SKM-1 (cell line): ENCODE data around the gene AMZ1.
"Not testable (repeated sequence)": the region's sequence is repeated elsewhere in the genome, so short reads cannot be mapped to it uniquely, and the experiment has no call there.

Source experiments
- DNase-seq: peaks from one replicate; lab custom pipeline; 2025; ENCODE audit not compliant: unreplicated experiment; lab: John Stamatoyannopoulos, UW

Gene AMZ1

DNA sequence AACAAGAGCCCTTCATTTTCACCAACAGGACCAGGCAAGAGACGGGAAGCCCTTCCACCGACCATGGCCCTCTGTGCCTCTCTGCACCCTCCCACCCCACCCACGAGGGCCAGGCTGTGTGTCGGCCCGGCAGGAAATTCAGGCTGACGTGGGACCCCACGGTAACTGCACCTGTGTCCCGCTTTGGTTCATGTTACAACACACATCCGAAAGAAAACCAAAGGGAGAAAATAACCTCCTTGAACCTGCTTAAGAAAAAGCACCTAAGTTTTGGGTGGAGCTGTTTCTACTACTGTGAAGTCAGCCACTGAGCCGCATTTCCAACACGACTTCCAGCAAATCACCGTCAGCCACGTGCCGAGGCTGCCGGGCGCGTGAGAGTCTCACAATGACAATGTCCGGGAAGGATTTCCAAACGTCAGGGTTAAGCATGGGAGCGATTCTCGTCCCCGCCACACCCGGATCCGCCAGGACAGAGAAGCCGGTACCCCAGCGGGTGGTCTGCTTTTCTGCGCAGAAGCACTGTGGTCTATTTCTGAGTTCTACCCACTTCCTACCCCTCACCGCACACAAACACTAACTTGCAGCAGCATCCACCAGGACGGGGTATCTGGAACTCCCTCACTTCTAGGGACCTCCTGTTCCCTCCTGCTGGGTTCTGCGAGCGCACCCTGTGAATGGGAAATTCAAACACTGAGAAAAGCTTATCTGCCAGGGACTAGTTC, 36.6 kb downstream of the AMZ1 start:
- DNase-seq: no peak

DNA sequence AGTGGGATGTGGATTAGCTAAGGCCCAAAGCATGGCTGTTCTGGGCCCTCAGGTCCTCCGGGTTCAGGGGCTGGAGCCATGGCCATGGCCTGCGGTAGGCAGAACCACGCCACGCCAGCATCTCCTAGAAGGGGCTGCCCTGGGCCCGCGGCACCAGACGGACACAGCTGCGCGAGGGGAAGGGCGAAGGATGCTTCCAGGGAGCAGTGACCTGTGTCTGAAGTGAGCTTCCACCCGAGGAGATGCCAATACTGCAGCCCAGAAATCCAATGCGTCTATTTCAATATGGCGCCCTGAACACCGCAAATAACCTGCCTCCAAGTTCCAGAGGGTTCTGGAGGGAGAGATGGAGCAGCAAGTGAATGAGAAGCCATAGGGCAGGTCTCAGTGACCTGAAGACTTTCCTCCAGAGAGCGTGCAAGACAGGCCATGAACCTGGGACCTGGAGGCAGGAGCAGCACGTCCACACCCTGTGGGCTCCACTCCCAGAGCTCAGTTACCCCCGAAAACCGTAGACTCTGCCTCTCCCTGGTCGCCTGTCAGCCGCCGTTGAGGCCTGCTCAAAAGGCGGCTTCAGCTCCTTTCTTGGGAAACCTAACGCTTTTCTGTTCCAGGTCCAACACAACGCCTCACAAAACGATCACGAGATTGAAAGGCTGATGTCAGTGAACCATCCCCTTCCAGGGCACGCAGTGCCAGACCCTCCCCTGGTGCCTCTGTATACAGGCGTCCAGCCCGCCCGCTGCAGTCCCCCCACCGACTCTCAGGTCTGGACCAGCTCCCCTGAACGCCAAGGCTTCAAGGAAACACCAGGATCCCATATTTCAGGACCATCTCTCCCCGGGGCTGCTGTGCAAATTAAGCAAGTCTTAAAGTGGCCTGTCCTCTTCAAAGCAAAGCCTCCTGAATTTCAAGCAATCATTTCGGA, 37.4 kb downstream of the AMZ1 start:
- no peak for DNase-seq

DNA sequence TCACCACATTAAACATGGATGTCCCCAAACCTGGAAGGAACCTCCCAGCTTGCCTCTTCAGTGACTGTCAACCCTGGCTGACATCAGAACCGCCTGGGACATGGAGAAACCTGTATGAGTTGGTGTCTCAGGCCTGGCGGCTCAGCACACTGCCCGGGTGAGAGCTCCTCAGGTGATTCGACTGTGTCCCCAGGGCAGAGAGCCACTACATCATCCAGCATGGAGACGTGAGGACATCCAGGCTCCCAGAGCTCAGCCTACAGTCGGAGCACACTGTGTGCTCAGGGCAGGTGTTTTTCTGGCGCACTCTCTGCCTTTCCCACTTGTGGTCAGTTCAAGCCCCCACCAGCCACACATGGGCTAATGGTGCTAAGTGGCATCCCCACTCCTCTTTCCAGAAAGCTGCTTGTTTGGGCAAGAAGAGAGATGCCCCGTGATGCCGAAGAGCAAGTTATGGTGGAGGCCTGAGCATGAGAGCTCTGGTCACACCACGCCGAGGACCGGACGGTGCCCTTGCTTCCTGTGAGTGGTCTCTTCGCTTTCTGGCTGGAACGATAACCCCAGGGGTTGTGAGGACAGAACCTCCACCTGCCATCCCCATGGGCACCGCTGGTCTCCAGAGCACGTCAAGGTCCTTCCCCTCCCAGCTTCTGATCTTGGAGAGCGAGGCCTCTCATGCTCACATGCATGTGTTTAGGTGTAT, 38.5 kb downstream of the AMZ1 start:
- DNase-seq: no peak

DNA sequence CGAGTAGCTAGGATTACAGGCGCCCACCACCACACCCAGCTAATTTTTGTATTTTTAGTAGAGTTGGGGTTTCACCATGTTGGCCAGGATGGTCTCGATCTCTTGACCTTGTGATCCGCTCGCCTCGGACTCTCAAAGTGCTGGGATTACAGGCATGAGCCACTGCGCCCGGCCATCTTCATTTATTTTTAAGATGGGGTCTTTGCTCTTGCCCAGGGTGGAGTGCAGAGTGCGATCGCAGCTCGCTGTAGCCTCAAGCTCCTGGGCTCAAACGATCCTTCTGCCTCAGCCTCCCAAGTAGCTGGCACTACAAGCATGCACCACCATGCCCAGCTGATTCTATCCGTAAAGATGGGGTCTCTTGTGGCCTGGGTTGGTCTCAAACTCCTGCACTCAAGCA, 39.2 kb downstream of the AMZ1 start:
- not testable (repeated sequence) for DNase-seq

DNA sequence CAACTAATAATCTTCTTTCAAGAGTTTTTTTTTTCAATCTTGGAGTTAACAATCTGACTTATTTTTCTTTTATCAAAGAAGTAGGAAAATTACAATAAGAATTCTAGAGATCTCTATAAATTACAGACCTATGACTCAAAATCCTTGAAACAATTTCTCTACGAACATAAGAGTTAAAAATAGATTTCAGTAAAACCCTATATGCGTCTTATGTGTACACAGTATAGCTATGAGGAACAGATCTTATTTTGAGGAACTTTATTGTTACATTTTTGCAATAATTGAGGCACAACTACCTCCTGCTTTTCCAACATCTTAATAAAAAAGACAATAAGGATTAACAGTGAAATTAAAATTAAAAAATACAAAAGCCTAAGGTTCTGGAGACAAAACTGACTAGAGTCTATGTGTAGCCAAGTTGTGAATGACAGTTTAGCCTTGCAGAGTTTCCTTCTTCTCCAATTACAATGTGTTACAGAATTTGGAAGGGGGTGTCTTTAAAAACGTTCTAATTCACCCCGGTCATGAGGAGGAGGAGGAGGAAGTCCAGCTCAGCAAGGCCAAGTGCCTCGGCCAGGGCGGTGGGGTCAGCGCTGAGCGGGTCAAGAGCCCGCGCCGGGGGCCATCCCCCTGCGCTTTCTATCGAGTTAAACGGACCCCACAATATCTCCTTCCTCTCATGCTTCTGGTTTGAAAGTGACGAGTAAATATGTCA, 40.5 kb downstream of the AMZ1 start:
- no peak for DNase-seq

DNA sequence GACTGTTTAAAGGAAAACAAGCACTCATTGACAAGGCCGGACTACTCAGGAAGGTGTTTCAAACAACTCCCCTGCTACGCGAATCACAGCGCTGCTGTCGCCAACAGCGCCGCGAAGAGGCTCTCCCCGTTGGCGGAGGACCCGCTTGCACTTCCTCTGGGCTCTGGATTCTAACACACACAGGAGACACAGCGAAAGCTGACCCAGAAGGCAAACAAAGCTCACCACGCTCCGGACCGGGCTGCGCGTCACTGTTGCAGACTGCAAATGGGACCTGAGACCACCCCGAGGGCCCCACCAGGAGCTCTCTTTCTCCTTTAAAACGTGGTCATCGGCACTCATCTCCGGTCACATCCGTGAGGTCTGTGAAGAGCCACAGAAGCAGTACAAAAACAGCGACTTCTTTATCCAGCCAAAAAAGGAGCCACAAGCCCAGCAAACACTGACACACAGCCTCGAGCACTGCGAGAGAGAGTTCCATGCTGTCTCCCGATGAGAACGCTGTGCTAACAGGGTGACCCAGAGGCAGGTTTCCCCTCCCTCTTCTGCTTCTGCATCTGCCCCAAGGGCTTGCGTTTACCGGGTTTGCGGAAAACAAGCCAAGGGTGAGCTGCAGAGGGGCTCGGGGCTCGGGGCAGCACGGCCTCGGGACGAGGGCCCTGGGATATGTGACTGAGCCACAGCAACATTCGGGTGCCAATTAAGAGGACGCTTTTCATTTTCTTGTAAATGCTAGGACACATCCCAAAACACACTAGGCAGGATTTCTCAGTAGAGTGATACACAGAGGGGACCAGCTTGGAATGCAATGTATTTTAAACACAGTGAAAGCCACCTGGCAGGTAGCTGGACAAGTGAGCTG, 41.3 kb downstream of the AMZ1 start:
- DNase-seq: no peak

DNA sequence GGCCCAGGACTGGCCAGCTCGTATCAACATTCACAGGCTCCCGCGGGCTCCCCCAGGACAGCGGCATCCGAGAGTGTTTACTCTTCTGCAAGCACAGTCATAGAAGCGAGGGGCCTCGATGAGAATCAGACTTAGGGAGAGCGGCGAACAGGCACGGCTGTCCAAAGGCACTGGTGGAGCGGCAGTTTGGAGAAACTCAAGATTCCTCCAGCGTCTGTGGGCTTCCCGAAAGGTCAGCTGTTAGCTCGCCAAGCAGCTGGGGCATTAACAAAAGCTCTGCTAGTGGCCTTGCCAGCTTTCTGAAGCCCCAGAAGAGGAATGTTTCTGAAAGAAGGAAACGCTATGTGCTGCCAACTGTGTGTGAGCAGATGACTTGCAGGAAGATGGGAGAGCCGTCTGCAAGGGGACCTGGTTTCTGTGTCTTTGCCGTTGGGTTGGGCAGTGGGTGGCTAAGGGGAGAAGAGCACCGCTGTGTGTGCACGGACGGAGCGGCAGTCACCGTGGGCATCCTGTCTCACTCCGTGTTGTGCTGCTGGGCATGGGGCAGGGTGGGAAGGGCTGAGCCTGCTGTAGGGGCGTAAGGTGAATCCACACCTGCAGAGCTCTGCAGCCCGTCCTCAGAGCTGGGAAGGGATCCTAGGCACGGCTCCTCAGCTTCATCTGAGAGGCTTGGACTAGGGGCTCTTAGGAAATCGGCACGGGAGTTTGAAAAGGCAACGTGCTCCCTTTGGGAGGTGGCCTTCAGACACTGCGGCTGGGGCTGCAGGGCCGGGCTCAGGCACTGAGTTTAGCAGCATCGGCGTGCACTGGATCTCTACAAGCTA, 42.1 kb downstream of the AMZ1 start:
- DNase-seq: no peak

DNA sequence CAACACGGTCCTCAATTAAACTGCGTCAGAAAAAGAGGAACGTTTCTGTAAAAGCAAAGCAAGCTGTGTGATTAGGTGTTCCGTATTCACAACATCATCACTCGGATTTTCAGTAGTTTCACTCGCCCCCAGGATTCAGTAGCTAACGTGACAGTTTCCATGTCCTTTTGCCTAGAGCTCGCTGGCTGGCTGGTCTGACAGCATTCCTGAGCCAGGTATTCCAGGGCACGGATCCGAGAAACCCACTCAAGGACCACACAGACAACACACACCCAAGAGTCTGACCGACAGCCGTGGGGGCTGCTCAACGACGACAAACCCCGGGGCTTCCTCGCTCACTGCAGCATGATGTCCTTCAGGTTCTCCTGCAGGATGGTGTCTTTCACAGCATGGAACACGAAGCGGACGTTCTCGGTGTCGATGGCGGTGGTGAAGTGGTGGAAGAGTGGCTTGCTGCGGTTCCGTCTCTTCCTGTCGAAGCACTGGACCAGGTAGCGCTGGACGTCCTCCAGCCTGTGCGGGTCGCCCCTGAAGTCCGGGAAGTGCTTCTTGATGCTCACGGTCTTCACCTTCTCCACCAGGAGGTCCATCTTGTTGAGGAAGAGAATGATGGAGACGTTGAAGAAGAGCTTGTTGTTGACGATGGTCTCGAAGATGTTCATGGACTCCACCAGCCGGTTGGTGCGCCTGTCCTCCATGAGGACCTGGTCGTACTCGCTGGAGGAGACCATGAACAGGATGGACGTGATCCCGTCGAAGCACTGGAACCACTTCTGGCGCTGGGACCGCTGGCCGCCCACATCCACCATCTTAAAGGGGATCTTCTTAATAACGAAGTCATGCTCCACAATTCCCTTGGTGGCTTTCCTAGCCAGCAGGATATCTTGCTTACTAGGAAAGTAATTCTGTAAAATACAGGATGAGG, 43.1 kb downstream of the AMZ1 start:
- DNase-seq: no peak

DNA sequence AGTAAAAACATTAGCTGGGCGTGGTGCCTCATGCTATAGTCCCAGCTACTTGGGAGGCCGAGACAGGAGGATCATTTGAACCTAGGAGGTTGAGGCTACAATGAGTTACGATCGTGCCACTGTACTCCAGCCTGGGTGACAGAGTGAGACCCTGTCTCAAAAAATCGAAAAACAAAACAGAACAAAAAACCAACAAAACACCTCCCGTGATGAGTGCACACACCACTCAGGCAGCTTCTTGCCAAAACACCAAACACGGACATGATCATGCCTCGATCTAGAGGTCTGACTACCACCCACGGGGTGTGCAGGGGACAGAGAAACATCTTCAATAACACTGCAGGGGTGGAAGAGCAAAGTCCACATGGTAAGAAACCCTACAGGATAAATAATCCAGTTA, 44.4 kb downstream of the AMZ1 start:
- DNase-seq: no peak

DNA sequence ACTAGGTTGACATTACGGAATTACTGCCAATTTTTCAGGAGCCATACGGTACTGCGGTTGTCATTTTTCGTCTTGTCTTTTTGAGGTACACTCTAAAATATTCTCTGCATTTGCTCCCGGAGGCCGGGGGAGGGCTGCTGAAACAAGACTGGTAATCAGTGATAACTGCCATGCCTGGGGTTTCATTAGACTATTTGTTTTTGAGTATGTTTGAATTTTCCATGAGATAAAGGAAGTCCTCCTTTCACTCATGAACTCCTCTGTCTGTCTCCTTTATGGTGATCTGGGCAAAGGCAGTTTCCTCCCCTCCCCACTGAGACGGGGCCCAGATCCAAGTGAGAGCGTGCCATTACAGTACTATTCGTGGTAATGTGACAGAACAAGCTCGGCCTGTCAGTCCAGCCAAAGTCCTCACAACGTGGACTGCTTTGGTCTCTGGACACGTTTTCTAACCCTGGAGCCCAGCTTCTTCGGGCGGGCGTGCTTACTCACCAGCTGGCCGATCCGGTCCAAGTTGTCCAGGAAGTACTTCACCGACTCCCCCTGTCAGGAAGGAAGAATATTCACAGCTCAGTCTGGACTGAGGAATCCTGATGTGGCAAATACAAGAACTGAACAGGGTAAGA, 45.1 kb downstream of the AMZ1 start:
- DNase-seq: no peak

DNA sequence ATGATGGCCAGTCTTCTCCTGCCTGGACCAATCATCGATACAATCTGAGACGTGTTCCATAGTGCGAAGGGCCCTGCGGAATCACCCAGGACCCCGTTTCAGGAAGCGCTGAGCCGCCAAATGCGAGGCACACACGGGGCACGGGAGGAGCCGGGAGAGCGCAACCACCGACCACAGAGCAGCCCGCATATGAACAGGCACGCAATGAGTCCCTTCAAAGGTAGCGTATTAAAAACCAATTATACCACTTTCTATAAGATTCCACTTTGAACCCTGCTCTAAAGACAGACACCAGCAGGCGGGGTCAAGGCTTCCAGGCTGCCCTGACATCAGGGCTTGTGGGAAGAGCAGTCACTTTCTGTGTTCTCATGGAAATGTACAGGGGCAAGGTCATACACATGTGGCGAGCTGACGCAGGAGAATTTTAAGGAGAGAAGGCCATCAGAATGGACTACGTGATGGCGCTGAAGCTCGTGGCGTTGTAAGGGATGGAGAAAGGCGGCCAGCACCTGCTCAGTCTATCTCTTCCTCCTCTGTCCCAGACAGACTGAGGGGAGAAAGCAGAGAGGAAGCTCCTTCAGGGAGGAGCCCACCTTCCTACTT, 46.2 kb downstream of the AMZ1 start:
- DNase-seq: no peak

DNA sequence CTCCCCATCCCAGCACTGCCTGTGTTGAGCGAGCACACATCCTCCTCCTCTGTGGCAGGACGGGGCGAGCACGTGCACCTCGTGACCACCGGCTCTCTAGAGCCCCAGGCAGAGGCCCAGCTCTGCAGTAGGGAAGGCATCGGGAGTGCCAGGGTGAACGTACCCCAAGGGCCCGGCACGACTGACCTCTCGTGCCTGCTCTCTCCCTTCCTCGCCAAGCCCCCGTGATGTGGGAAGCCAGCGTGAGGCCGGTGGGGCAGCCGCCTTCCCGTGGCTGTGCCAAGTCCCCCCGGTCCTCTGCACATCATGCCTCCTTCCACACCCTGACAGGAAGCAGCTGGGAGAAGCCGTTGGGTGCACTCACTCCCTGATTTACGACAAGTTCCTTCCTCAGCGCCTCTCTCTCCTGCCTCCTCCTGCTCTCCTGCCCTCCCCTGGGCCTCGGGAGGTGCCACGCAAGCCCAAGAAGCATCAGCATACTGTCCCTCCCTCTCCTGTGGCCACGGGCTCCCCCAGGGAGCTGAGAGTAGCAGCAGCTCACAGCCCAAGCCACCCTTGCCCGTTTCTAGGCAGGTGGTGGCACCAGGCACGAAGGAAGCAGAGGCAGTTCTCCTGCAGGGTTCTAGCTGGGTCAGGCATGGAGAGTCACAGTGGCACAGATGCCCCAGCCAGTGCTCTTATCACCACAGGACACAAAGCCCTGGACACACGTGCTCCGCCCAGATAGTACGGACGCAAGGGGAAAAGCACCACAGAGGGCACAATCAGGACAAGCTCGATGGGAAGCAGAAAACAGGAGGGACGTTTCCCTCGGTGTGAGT, 47.0 kb downstream of the AMZ1 start:
- peak; percentile 80 for DNase-seq

DNA sequence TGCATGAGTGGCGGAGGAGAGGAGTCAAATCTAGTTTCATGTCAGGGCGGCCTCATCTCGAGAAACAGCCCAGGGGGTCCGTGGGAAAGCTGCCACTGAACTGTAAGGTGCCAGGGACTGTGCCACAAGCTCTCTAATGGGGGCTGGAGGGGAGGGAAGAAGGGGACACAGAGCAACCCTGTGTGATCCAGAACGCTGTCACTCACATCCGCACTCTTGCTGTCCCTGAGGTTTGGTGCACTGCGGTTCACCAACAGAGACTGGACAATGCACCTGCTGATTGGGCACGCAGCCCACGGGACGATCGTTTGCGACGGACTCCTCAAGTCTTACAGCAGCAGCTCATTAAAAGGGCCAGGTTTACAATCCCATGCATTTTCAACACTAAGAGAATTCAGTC, 47.7 kb downstream of the AMZ1 start:
- no peak for DNase-seq

DNA sequence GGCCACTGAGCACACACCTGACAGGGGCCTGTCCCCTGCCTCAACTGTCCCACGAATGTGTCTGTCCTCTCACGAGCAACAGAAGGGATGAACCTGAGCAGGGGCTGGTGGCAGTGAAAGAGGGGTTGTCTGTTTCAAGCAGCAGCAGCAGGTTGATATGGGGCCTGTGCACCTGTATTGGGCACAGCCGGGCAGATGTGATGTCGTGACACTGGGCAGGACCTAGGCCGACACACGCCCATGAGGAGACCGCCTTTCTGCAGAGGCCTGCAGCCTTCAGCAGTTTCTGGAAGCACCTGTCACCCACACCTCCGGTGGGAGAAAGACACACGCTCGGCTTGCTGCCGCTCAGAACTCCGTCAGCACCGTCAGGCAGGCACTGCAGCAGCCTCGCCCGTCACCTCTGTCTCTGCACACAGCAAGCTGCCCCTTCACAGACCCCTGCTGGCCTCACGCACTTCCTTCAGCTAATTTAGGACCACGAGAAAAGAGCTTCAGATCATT, 48.5 kb downstream of the AMZ1 start:
- no peak for DNase-seq

DNA sequence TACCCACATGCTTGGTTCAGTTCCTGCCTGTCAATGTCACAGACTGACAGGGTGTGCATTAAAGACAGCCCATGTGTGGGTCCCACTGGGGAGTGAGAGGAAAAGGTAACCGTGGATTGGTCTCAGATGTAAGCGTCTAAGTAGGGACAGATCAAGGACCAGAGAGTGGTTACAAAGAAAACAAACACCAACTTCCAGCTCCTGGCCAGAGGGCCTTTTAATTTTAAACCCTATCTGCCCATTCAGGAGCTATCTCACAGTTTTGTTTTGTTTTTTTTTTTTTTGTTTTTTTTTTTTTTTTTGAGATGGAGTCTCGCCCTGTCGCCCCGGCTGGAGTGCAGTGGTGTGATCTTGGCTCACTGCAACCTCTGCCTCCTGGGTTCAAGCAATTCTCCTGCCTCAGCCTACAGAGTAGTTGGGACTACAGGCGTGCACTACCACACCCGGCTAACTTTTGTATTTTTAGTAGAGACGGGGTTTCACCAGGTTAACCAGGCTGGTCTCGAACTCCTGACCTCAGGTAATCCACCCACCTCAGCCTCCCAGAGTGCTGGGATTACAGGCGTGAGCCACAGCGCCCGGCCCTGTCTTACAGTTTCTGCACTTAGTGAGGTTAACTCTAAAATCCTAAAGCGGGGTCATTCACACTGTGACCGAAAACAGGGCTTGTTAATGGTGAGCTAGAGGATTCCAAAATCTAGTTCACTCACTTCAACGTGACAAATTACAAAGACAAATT, 49.2 kb downstream of the AMZ1 start:
- DNase-seq: not testable (repeated sequence)
